ES-I3 (cell line): ENCODE measurements around the gene CXCL3.

Experiments
- H3K36me3 ChIP-seq: 2 replicates; pipeline ENCODE4 v1.6.1; 2013; ENCODE audit warnings: mild to moderate bottlenecking, low read length, control low read depth, moderate library complexity; ENCODE audit not compliant: insufficient read depth
- H3K4me1 ChIP-seq: 2 replicates; pipeline ENCODE4 v1.6.1; 2013; ENCODE audit warnings: mild to moderate bottlenecking, control low read depth, low read length; ENCODE audit not compliant: insufficient read depth
- H3K9ac ChIP-seq: 2 replicates; pipeline ENCODE4 v1.6.1; 2013; ENCODE audit warnings: low read depth, mild to moderate bottlenecking, low read length, moderate library complexity
- H3K9me3 ChIP-seq: 2 replicates; pipeline ENCODE4 v1.6.1; 2013; ENCODE audit warnings: mild to moderate bottlenecking, low read length, moderate library complexity; ENCODE audit not compliant: control insufficient read depth, insufficient read depth

Gene CXCL3

GRCh38 chr4:74042681-74043080, 4.2 kb upstream of the CXCL3 start:
- no peaks in the 10 kb centered on the region for H3K9me3 ChIP-seq
- 0 out of 2 replicates have a peak, but pooled peaks cover 1% of the 10 kb centered on the region for H3K4me1 ChIP-seq
- no peak overlapping the region for H3K9ac ChIP-seq
- H3K36me3 ChIP-seq, result no peaks in the 10 kb centered on the region

DNA sequence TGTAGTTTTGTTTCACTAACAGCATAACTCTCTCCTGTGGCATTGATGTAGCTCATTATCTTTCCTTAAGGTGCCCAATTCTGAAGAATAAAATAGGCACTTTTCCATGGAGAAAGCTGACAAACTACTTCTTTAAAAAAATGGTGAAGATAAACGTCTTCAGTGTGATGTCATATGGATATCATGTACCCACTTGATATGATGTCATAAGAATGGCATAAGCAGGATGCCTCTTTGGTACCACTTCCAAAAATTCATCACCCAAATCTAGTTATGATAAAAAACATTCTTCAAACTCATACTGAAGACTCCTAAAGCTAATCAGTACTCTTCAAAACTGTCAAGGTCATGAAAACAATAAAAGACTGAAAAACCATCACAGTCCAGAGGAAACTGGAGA, 2.9 kb upstream of the CXCL3 start:
- Histone ChIP-seq H3K36me3 (no peaks in the 10 kb centered on the region), H3K4me1 (peaks cover 10% of the 10 kb centered on the region; the same call in 1 of the 2 replicates), H3K9me3 (no peaks in the 10 kb centered on the region), H3K9ac (no peak overlapping the region)

DNA sequence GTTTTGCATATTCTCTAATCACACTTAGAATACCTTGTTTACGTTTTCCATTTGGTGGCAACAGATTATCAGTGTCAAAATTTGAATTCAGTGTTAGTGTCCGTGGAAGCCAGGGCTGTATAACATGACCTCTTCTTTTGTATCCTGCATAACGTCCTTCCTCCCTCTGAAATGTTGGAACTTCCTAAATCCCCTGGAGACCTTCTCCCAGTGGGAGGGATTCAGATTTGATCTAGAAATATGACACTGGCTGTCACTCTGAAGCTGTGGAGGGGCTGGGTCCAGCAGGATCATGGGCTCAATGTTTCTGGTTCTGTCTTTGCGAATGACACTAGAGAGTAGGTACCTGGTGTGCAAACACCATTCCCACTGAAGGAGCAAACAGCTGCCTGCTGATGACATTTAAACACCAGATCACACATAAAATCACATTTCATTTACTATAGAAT, 850 bp upstream of the CXCL3 start:
- Histone ChIP-seq H3K4me1 (peaks cover 10% of the 10 kb centered on the region; the same call in 1 of the 2 replicates), H3K9me3 (no peaks in the 10 kb centered on the region), H3K9ac (peak overlapping the region; percentile 83), H3K36me3 (no peaks in the 10 kb centered on the region)

GRCh38 chr4:74038086-74038424, 434 bp downstream of the CXCL3 start:
- H3K36me3 ChIP-seq, result no peaks in the 10 kb centered on the region
- H3K4me1 ChIP-seq, result peaks cover 10% of the 10 kb centered on the region; the same call in 1 of the 2 replicates
- peak overlapping the region; percentile 83 for H3K9ac ChIP-seq
- no peaks in the 10 kb centered on the region for H3K9me3 ChIP-seq

- H3K36me3 ChIP-seq, result no peaks in the 10 kb centered on the region
- H3K4me1 ChIP-seq, result peaks cover 10% of the 10 kb centered on the region; the same call in 1 of the 2 replicates
- H3K9ac ChIP-seq, result peak overlapping the region; percentile 83
- no peaks in the 10 kb centered on the region for H3K9me3 ChIP-seq
Measured at GRCh38 chr4:74037076-74037955, 1.2 kb downstream of the CXCL3 start.

DNA sequence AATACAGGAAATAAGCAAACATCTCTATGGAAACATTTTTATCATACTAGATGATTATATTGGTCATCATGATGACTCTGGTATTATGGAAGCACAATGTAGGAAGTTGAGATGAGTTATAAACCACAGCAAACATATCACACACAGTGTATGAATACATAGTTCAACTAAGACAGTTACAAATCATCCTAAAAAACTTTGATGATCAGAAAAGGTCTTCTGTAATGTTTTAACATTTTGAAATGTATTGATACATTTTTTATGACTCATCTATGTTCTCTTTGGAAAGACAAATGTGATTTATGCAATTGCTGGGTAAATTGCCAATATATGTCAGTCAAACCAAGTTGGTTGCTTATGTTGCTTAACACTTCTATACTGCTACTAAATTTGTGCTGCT, 4.8 kb downstream of the CXCL3 start:
- H3K4me1 ChIP-seq, result peaks cover 10% of the 10 kb centered on the region; the same call in 1 of the 2 replicates

DNA sequence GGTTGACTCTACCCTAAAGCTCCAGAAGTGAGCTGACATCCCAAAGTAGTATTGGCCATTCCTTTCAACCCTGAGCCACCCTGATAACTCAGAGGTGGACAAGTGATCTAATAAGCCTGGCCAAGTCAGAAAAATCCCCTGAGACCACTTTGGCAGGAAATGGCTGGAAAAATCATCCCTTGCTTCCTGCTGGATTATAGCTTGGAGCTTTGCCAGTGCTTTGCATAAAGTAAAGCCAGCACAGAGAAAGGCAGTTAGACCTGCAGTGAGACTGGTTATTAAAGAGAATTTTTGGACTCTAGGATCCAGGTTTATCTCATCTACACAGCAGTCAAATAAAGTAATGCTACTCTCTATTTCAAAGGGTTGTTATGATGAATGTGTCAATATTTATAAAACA, 6.4 kb downstream of the CXCL3 start:
- peaks cover 2% of the 10 kb centered on the region; the same call in 1 of the 2 replicates for H3K4me1 ChIP-seq
- no peaks in the 10 kb centered on the region for H3K36me3 ChIP-seq
- no peaks in the 10 kb centered on the region for H3K9me3 ChIP-seq
- H3K9ac ChIP-seq, result no peak overlapping the region

More for the DNA sequence above, 4.8 kb downstream of the CXCL3 start:
- Histone ChIP-seq H3K9ac (no peak overlapping the region), H3K36me3 (no peaks in the 10 kb centered on the region), H3K9me3 (no peaks in the 10 kb centered on the region)

- Histone ChIP-seq H3K4me1 (no peaks in the 10 kb centered on the region), H3K9ac (no peak overlapping the region), H3K9me3 (no peaks in the 10 kb centered on the region), H3K36me3 (no peaks in the 10 kb centered on the region)
Measured at GRCh38 chr4:74031576-74031975, 6.9 kb downstream of the CXCL3 start.

DNA sequence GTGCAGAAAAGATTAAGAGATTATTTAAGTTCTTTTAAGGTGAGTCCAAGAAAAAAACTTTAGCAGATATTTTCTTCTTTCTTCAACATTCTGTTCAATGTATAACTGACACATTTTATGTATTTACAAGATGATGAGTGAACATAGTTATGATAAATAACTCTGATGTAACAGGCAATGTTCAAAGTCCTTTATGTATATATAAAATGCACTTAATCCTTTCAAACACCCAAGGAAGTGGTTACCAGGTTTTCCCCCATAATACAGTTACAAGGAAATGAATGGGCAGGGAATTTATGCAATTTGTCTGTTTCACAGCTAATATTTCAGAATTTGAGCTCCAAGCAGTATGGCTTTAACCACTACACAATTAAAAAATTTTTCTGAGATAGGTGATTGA, 8.2 kb downstream of the CXCL3 start:
- Histone ChIP-seq H3K9me3 (peaks cover 2% of the 10 kb centered on the region; the same call in 1 of the 2 replicates), H3K36me3 (no peaks in the 10 kb centered on the region), H3K4me1 (no peaks in the 10 kb centered on the region), H3K9ac (no peak overlapping the region)

GRCh38 chr4:74028504-74028903, 10.0 kb downstream of the CXCL3 start:
- Histone ChIP-seq H3K4me1 (no peaks in the 10 kb centered on the region), H3K36me3 (no peaks in the 10 kb centered on the region), H3K9me3 (peaks cover 2% of the 10 kb centered on the region; the same call in 1 of the 2 replicates)

GRCh38 chr4:74023709-74024108, 14.8 kb downstream of the CXCL3 start:
- no peaks in the 10 kb centered on the region for H3K36me3 ChIP-seq
- H3K4me1 ChIP-seq, result no peaks in the 10 kb centered on the region
- no peak overlapping the region for H3K9ac ChIP-seq
- peaks cover 2% of the 10 kb centered on the region; the same call in 1 of the 2 replicates for H3K9me3 ChIP-seq

More at GRCh38 chr4:74028504-74028903, 10.0 kb downstream of the CXCL3 start:
- H3K9ac ChIP-seq, result no peak overlapping the region

- Histone ChIP-seq H3K9ac (no peak overlapping the region), H3K9me3 (peaks cover 2% of the 10 kb centered on the region; the same call in 1 of the 2 replicates), H3K36me3 (no peaks in the 10 kb centered on the region), H3K4me1 (peaks cover 2% of the 10 kb centered on the region; the same call in 1 of the 2 replicates)
Measured at GRCh38 chr4:74021601-74022000, 16.9 kb downstream of the CXCL3 start.

- Histone ChIP-seq H3K9ac (no peak overlapping the region), H3K4me1 (peaks cover 15% of the 10 kb centered on the region), H3K36me3 (no peaks in the 10 kb centered on the region), H3K9me3 (no peaks in the 10 kb centered on the region; the same call in 1 of the 2 replicates)
Measured at GRCh38 chr4:74018771-74019170, 19.7 kb downstream of the CXCL3 start.

GRCh38 chr4:74018116-74018515, 20.4 kb downstream of the CXCL3 start:
- Histone ChIP-seq H3K9me3 (no peaks in the 10 kb centered on the region; the same call in 1 of the 2 replicates), H3K4me1 (peaks cover 15% of the 10 kb centered on the region), H3K36me3 (no peaks in the 10 kb centered on the region), H3K9ac (no peak overlapping the region)

GRCh38 chr4:74016068-74016467, 22.4 kb downstream of the CXCL3 start:
- H3K9ac ChIP-seq, result no peak overlapping the region
- H3K36me3 ChIP-seq, result no peaks in the 10 kb centered on the region
- peaks cover 15% of the 10 kb centered on the region for H3K4me1 ChIP-seq
- no peaks in the 10 kb centered on the region; the same call in 1 of the 2 replicates for H3K9me3 ChIP-seq
